Activated CD8-positive, alpha-beta T cell treated with anti-CD3 and anti-CD28 coated beads for 36 hours (primary cell): ENCODE measurements around the gene INSL3. TPM values are rescaled to one million over a fixed set of nuclear protein-coding genes. Genes with fewer than 3 reads are reported as not detected.

Experiments
- ATAC-seq: fragments of 200-7000 bp; cut with Tn5 transposase; one replicate; pipeline ENCODE4 v1.10.0; 2021; ENCODE audit warnings: mild to moderate bottlenecking, moderate library complexity
- CTCF ChIA-PET: fragments of 350-600 bp; sonication (Branson Sonifier 250); formaldehyde crosslinking; loops from one replicate; lab custom pipeline; 2021; ENCODE audit warnings: antibody characterized with exemption; lab: Charles Lee
- POLR2A ChIA-PET: fragments of 350-600 bp; sonication (Branson Sonifier 250); formaldehyde crosslinking; loops from one replicate; lab custom pipeline; 2021; ENCODE audit warnings: antibody characterized with exemption; lab: Charles Lee
- DNase-seq: peaks from one replicate; pipeline ENCODE4 v3.0.0-alpha.2; 2020
- H3K27ac Mint-ChIP-seq: one replicate; pipeline ENCODE4 v1.8.0; 2021; ENCODE audit warnings: mild to moderate bottlenecking, mixed read lengths
- H3K27me3 Mint-ChIP-seq: one replicate; pipeline ENCODE4 v1.8.0; 2021; ENCODE audit warnings: mixed read lengths
- H3K36me3 Mint-ChIP-seq: one replicate; pipeline ENCODE4 v1.8.0; 2021; ENCODE audit warnings: low read depth, mixed read lengths
- H3K4me1 Mint-ChIP-seq: one replicate; pipeline ENCODE4 v1.8.0; 2021; ENCODE audit warnings: low read depth, mixed read lengths
- H3K4me3 Mint-ChIP-seq: one replicate; pipeline ENCODE4 v1.8.0; 2021; ENCODE audit warnings: mild to moderate bottlenecking, moderate library complexity, mixed read lengths
- H3K9me3 Mint-ChIP-seq: one replicate; pipeline ENCODE4 v1.8.0; 2021; ENCODE audit warnings: mixed read lengths
- CTCF ChIP-seq: fragments of 200-600 bp; IDR thresholded peaks from one replicate; pipeline ENCODE4 v1.8.0; 2022; ENCODE audit warnings: antibody characterized with exemption, mild to moderate bottlenecking
- intact Hi-C: fragments of 100-400 bp; cut with micrococcal nuclease; formaldehyde crosslinking; loops from one replicate; pipeline ENCODE4 v1.10.0; 2022
- total RNA-seq, 2 experiments: library from RNA; stranded (reverse); gene quantifications; one replicate each; pipeline ENCODE4 v1.2.3, GENCODE V29; 2021

The INSL3 gene
- total RNA-seq, 2 experiments from 2014 or later, result 5.9 to 6.9 TPM

GRCh38 chr19:17775245-17775927 is 45.9 kb downstream of the INSL3 start:
- ATAC-seq (no peak), DNase-seq (peak; percentile 62)
- Mint-ChIP-seq H3K27ac (no peak overlapping the region), H3K36me3 (peaks cover 34% of the 10 kb centered on the region), H3K4me1 (peaks cover 29% of the 10 kb centered on the region), H3K4me3 (no peak overlapping the region), H3K9me3 (no peaks in the 10 kb centered on the region), H3K27me3 (no peaks in the 10 kb centered on the region)
- ChIA-PET CTCF (interaction anchor here (0.7 to 2.7 kb wide), 14 partner anchors 9 to 278 kb away, joined by 3 to 15 read pairs (median 4); no protein-coding TSS in a partner anchor), POLR2A (interaction anchor here (0.7 to 0.9 kb wide), 2 partner anchors 13 to 24 kb away, joined by 3 read pairs; partner anchors contain the start of gene FCHO1)
- TF ChIP-seq CTCF, result peak; percentile 55
- intact Hi-C loops, result no loop called here

GRCh38 chr19:17772172-17772571 is 49.1 kb downstream of the INSL3 start:
- H3K27me3 Mint-ChIP-seq, result no peaks in the 10 kb centered on the region
- ATAC-seq (no peak), DNase-seq (peak; percentile 37)
- no peak overlapping the region for H3K4me3 Mint-ChIP-seq
- ChIA-PET POLR2A (no interaction called here), CTCF (interaction anchor here (1.0 to 1.4 kb wide), 3 partner anchors 12 to 68 kb away, joined by 3 to 4 read pairs (median 3); no protein-coding TSS in a partner anchor)
- peaks cover 18% of the 10 kb centered on the region for H3K4me1 Mint-ChIP-seq
- H3K36me3 Mint-ChIP-seq, result peaks cover 35% of the 10 kb centered on the region
- no peak for TF ChIP-seq CTCF
- no peaks in the 10 kb centered on the region for H3K9me3 Mint-ChIP-seq
- intact Hi-C loops, result no loop called here
- no peak overlapping the region for H3K27ac Mint-ChIP-seq

GRCh38 chr19:17770613-17771012 is 50.7 kb downstream of the INSL3 start:
- ATAC-seq (no peak), DNase-seq (no peak)
- H3K27me3 Mint-ChIP-seq, result no peaks in the 10 kb centered on the region
- ChIA-PET CTCF (no interaction called here), POLR2A (no interaction called here)
- TF ChIP-seq CTCF, result no peak
- intact Hi-C loops, result no loop called here
- peaks cover 33% of the 10 kb centered on the region for H3K36me3 Mint-ChIP-seq
- H3K27ac Mint-ChIP-seq, result no peak overlapping the region
- H3K9me3 Mint-ChIP-seq, result no peaks in the 10 kb centered on the region
- no peak overlapping the region for H3K4me3 Mint-ChIP-seq
- peaks cover 6% of the 10 kb centered on the region for H3K4me1 Mint-ChIP-seq

- ATAC-seq (no peak), DNase-seq (no peak)
- Mint-ChIP-seq H3K27me3 (no peaks in the 10 kb centered on the region), H3K4me1 (peaks cover 2% of the 10 kb centered on the region), H3K36me3 (peaks cover 38% of the 10 kb centered on the region), H3K4me3 (no peak overlapping the region), H3K9me3 (no peaks in the 10 kb centered on the region), H3K27ac (no peak overlapping the region)
- TF ChIP-seq CTCF, result no peak
- ChIA-PET POLR2A (no interaction called here), CTCF (interaction anchor here (1.6 to 2.7 kb wide), 4 partner anchors 16 to 88 kb away, joined by 4 to 36 read pairs (median 4); no protein-coding TSS in a partner anchor)
- intact Hi-C loops, result no loop called here
Observed at GRCh38 chr19:17767559-17767958, 53.8 kb downstream of the INSL3 start.

GRCh38 chr19:17766543-17767131 is 54.7 kb downstream of the INSL3 start:
- ATAC-seq, result peak; percentile 58

More at GRCh38 chr19:17766543-17767131, 54.7 kb downstream of the INSL3 start:
- Mint-ChIP-seq H3K4me3 (no peak overlapping the region), H3K9me3 (no peaks in the 10 kb centered on the region), H3K36me3 (peaks cover 36% of the 10 kb centered on the region), H3K4me1 (peaks cover 2% of the 10 kb centered on the region), H3K27me3 (no peaks in the 10 kb centered on the region), H3K27ac (no peak overlapping the region)
- peak; percentile 66 for DNase-seq
- POLR2A ChIA-PET, result interaction anchor here (0.6 to 1.4 kb wide), 2 partner anchors 16 to 29 kb away, joined by 3 read pairs; no protein-coding TSS in a partner anchor
- TF ChIP-seq CTCF, result peak; percentile 46
- CTCF ChIA-PET, result interaction anchor here (1.0 to 2.7 kb wide), 14 partner anchors 8 to 161 kb away, joined by 3 to 36 read pairs (median 4); partner anchors contain the start of gene MAP1S
- intact Hi-C loops, result no loop called here
